CD8-positive, alpha-beta memory T cell (primary cell): Measurements from ENCODE around the gene TRIM28. TPM values are rescaled to one million over a fixed set of nuclear protein-coding genes. Genes with fewer than 3 reads are reported as not detected.

Experiments
- CTCF ChIA-PET: fragments of 350-600 bp; sonication (Branson Sonifier 250); formaldehyde crosslinking; loops from one replicate; lab custom pipeline; 2021; ENCODE audit warnings: antibody characterized with exemption; lab: Charles Lee
- POLR2A ChIA-PET: fragments of 350-600 bp; sonication (Branson Sonifier 250); formaldehyde crosslinking; loops from one replicate; lab custom pipeline; 2021; ENCODE audit warnings: antibody characterized with exemption; lab: Charles Lee
- DNase-seq, 5 donors: peaks; one replicate each; pipeline versions ENCODE4 v3.0.0 to v3.0.0-alpha.2; 2020 to 2022; ENCODE audit warnings: mixed read lengths in 1 of 5
- H3K27ac ChIP-seq: one replicate; pipeline ENCODE4 v1.7.0; 2013; ENCODE audit warnings: low read depth, mild to moderate bottlenecking, low read length, moderate library complexity
- H3K27me3 ChIP-seq: 2 replicates; pipeline ENCODE4 v1.7.0; 2013; ENCODE audit warnings: low read length, mild to moderate bottlenecking; ENCODE audit not compliant: insufficient read depth, poor library complexity, severe bottlenecking
- H3K36me3 ChIP-seq: 2 replicates; pipeline ENCODE4 v1.7.0; 2013; ENCODE audit warnings: mild to moderate bottlenecking, low read length, moderate library complexity; ENCODE audit not compliant: insufficient read depth
- H3K4me1 ChIP-seq: 2 replicates; pipeline ENCODE4 v1.7.0; 2013; ENCODE audit warnings: mild to moderate bottlenecking, low read length, moderate library complexity; ENCODE audit not compliant: insufficient read depth
- H3K4me3 ChIP-seq: 2 replicates; pipeline ENCODE4 v1.7.0; 2013; ENCODE audit warnings: mild to moderate bottlenecking, low read length
- H3K9me3 ChIP-seq: 2 replicates; pipeline ENCODE4 v1.7.0; 2013; ENCODE audit warnings: mild to moderate bottlenecking, low read length
- H3K27ac Mint-ChIP-seq, 8 donors: one replicate each; pipeline ENCODE4 v1.8.0; 2020 to 2021; ENCODE audit warnings: mixed read lengths in 8 of 8, mild to moderate bottlenecking in 6 of 8, inconsistent platforms in 3 of 8, moderate library complexity in 3 of 8
- H3K27me3 Mint-ChIP-seq, 2 donors: one replicate each; pipeline ENCODE4 v1.8.0; 2020 to 2021; ENCODE audit warnings: mixed read lengths in 2 of 2, mild to moderate bottlenecking in 1 of 2, moderate library complexity in 1 of 2
- H3K36me3 Mint-ChIP-seq, 3 donors: one replicate each; pipeline ENCODE4 v1.8.0; 2020 to 2021; ENCODE audit warnings: mixed read lengths in 3 of 3, inconsistent platforms in 1 of 3, mild to moderate bottlenecking in 1 of 3
- H3K4me1 Mint-ChIP-seq, 3 donors: one replicate each; pipeline ENCODE4 v1.8.0; 2020 to 2021; ENCODE audit warnings: mixed read lengths in 3 of 3, inconsistent platforms in 1 of 3, mild to moderate bottlenecking in 1 of 3
- H3K4me3 Mint-ChIP-seq, 7 donors: one replicate each; pipeline ENCODE4 v1.8.0; 2020 to 2021; ENCODE audit warnings: mixed read lengths in 7 of 7, mild to moderate bottlenecking in 6 of 7, moderate library complexity in 4 of 7, inconsistent platforms in 2 of 7
- H3K9me3 Mint-ChIP-seq, 5 donors: one replicate each; pipeline ENCODE4 v1.8.0; 2020 to 2022; ENCODE audit warnings: mixed read lengths in 5 of 5, mild to moderate bottlenecking in 3 of 5, moderate library complexity in 2 of 5, inconsistent platforms in 1 of 5
- polyA plus RNA-seq: library from polyadenylated mRNA; unstranded; fragments of 300-500 nt; fragmentation: Illumina TruSeq; gene quantifications from one replicate; pipeline ENCODE4 v1.2.3, GENCODE V29; 2021
- total RNA-seq, 2 experiments: library from RNA; stranded (reverse); gene quantifications; one replicate each; pipeline ENCODE4 v1.2.3, GENCODE V29; 2021

The TRIM28 gene
- total and polyA plus RNA-seq, 3 experiments from 2014 or later = 57.5 to 715 (median 705) TPM

- Mint-ChIP-seq H3K27ac (peak overlapping the region; percentile 9 to 98 (median 40)), H3K36me3 (peaks cover 0 to 92% (median 19%) of the 10 kb centered on the region in 3 donors), H3K27me3 (peaks cover 0 to 1% of the 10 kb centered on the region in 2 donors), H3K4me3 (peak overlapping the region in 5 of 7 donors; percentile 6 to 98 (median 37)), H3K9me3 (no peaks in the 10 kb centered on the region), H3K4me1 (peaks cover 40 to 52% (median 45%) of the 10 kb centered on the region in 3 donors)
- H3K36me3 ChIP-seq = peaks cover 61% of the 10 kb centered on the region
- peaks cover 28% of the 10 kb centered on the region for H3K4me1 ChIP-seq
- H3K4me3 ChIP-seq = no peak overlapping the region
- H3K27me3 ChIP-seq = no peaks in the 10 kb centered on the region
- DNase-seq = no peak
- H3K9me3 ChIP-seq = no peaks in the 10 kb centered on the region
- no peak overlapping the region for H3K27ac ChIP-seq
- ChIA-PET CTCF (interaction anchor here (1.6 to 5.2 kb wide), 2 partner anchors 28 to 32 kb away, joined by 4 to 45 read pairs; partner anchors contain the start of gene ZBTB45), POLR2A (interaction anchor here (0.6 to 3.1 kb wide), 2 partner anchors 23 to 46 kb away, joined by 3 to 21 read pairs; no protein-coding TSS in a partner anchor)
Measured at GRCh38 chr19:58552655-58553054, 8.8 kb downstream of the TRIM28 start.

GRCh38 chr19:58553799-58554493 is 10.1 kb downstream of the TRIM28 start:
- Mint-ChIP-seq H3K27me3 (peaks cover 0 to 1% of the 10 kb centered on the region in 2 donors), H3K27ac (peak overlapping the region; percentile 97 to 99 (median 98)), H3K9me3 (no peaks in the 10 kb centered on the region), H3K4me1 (peaks cover 43 to 57% (median 52%) of the 10 kb centered on the region in 3 donors), H3K36me3 (peaks cover 0 to 88% (median 16%) of the 10 kb centered on the region in 3 donors), H3K4me3 (peak overlapping the region; percentile 90 to 98 (median 96))
- Histone ChIP-seq H3K27ac (peak overlapping the region; percentile 93), H3K4me1 (peaks cover 30% of the 10 kb centered on the region), H3K4me3 (peak overlapping the region; percentile 91), H3K9me3 (no peaks in the 10 kb centered on the region), H3K36me3 (peaks cover 48% of the 10 kb centered on the region), H3K27me3 (no peaks in the 10 kb centered on the region)
- CTCF ChIA-PET = interaction anchor here (1.1 to 5.2 kb wide), 4 partner anchors 9 to 40 kb away, joined by 3 to 45 read pairs (median 7); partner anchors contain the start of gene ZBTB45
- DNase-seq = no peak
- POLR2A ChIA-PET = interaction anchor here (1.2 to 3.1 kb wide), 6 partner anchors 9 to 40 kb away, joined by 5 to 26 read pairs (median 12); partner anchors contain the start of genes TRIM28 and ZBTB45

- Mint-ChIP-seq H3K4me3 (peak within 1 kb of the TSS; percentile 90 to 98 (median 96)), H3K27ac (peak within 1 kb of the TSS; percentile 97 to 99 (median 98)), H3K36me3 (peaks cover 0 to 84% (median 16%) of the 10 kb centered on the region in 3 donors), H3K27me3 (peaks cover 0 to 1% of the 10 kb centered on the region in 2 donors), H3K4me1 (peaks cover 48 to 63% (median 57%) of the 10 kb centered on the region in 3 donors), H3K9me3 (no peaks in the 10 kb centered on the region)
- Histone ChIP-seq H3K27ac (peak within 1 kb of the TSS; percentile 93), H3K36me3 (peaks cover 40% of the 10 kb centered on the region), H3K27me3 (no peaks in the 10 kb centered on the region), H3K4me1 (peaks cover 35% of the 10 kb centered on the region), H3K4me3 (peak within 1 kb of the TSS; percentile 91), H3K9me3 (no peaks in the 10 kb centered on the region)
- ChIA-PET POLR2A (interaction anchor here (1.2 to 3.1 kb wide), 7 partner anchors 8 to 40 kb away, joined by 5 to 26 read pairs (median 7); partner anchors contain the start of genes MZF1, TRIM28 and ZBTB45), CTCF (interaction anchor here (1.0 to 5.2 kb wide), 6 partner anchors 10 to 41 kb away, joined by 3 to 45 read pairs (median 4); partner anchors contain the start of genes TRIM28 and ZBTB45)
- DNase-seq = peak; percentile 96 to 99 (median 99)
Measured at GRCh38 chr19:58554494-58555368, 10.9 kb downstream of the TRIM28 start, which contains the start of gene CHMP2A. Gene CHMP2A (minus strand): TSS chr19:58555105. CDS start chr19:58554212, 893 bp downstream.

GRCh38 chr19:58555369-58555885 is 11.6 kb downstream of the TRIM28 start:
- no peak for DNase-seq
- peak overlapping the region; percentile 97 to 99 (median 98) for H3K27ac Mint-ChIP-seq
- CTCF ChIA-PET = interaction anchor here (1.0 to 5.2 kb wide), 4 partner anchors 12 to 41 kb away, joined by 4 to 45 read pairs (median 8); partner anchors contain the start of genes TRIM28 and ZBTB45

GRCh38 chr19:58555920-58556621 is 12.2 kb downstream of the TRIM28 start:
- Histone ChIP-seq H3K9me3 (no peaks in the 10 kb centered on the region), H3K4me3 (no peak overlapping the region), H3K27ac (peak overlapping the region; percentile 93), H3K27me3 (no peaks in the 10 kb centered on the region), H3K4me1 (peaks cover 46% of the 10 kb centered on the region), H3K36me3 (peaks cover 27% of the 10 kb centered on the region)
- Mint-ChIP-seq H3K4me1 (peaks cover 58 to 73% (median 59%) of the 10 kb centered on the region in 3 donors), H3K36me3 (peaks cover 0 to 70% (median 14%) of the 10 kb centered on the region in 3 donors), H3K9me3 (no peaks in the 10 kb centered on the region), H3K4me3 (peak overlapping the region; percentile 89 to 97 (median 93)), H3K27me3 (peaks cover 0 to 1% of the 10 kb centered on the region in 2 donors), H3K27ac (peak overlapping the region; percentile 81 to 99 (median 98))
- CTCF ChIA-PET = interaction anchor here (1.0 to 5.2 kb wide), 3 partner anchors 25 to 42 kb away, joined by 5 to 45 read pairs (median 10); partner anchors contain the start of gene ZBTB45
- no peak for DNase-seq
- POLR2A ChIA-PET = interaction anchor here (1.2 to 3.1 kb wide), 3 partner anchors 12 to 20 kb away, joined by 6 to 26 read pairs (median 21); partner anchors contain the start of genes MZF1 and TRIM28

More at GRCh38 chr19:58555369-58555885, 11.6 kb downstream of the TRIM28 start:
- Histone ChIP-seq H3K4me1 (peaks cover 42% of the 10 kb centered on the region), H3K4me3 (peak overlapping the region; percentile 91), H3K27ac (peak overlapping the region; percentile 93), H3K27me3 (no peaks in the 10 kb centered on the region), H3K9me3 (no peaks in the 10 kb centered on the region), H3K36me3 (peaks cover 33% of the 10 kb centered on the region)
- Mint-ChIP-seq H3K36me3 (peaks cover 0 to 77% (median 16%) of the 10 kb centered on the region in 3 donors), H3K27me3 (peaks cover 0 to 1% of the 10 kb centered on the region in 2 donors), H3K4me1 (peaks cover 54 to 67% (median 61%) of the 10 kb centered on the region in 3 donors), H3K4me3 (peak overlapping the region; percentile 90 to 98 (median 96)), H3K9me3 (no peaks in the 10 kb centered on the region)
- POLR2A ChIA-PET = interaction anchor here (1.2 to 3.1 kb wide), 6 partner anchors 11 to 41 kb away, joined by 5 to 26 read pairs (median 12); partner anchors contain the start of genes MZF1, TRIM28 and ZBTB45

GRCh38 chr19:58556622-58557220 is 12.9 kb downstream of the TRIM28 start:
- Histone ChIP-seq H3K4me3 (peak overlapping the region; percentile 69), H3K9me3 (no peaks in the 10 kb centered on the region), H3K36me3 (peaks cover 23% of the 10 kb centered on the region), H3K27me3 (no peaks in the 10 kb centered on the region), H3K27ac (peak overlapping the region; percentile 84), H3K4me1 (peaks cover 53% of the 10 kb centered on the region)
- CTCF ChIA-PET = interaction anchor here (0.9 kb wide), 1 partner anchor 37 kb away, joined by 4 read pairs; the partner anchor contains the start of gene ZBTB45
- peaks cover 0 to 1% of the 10 kb centered on the region in 2 donors for H3K27me3 Mint-ChIP-seq
- peak overlapping the region; percentile 67 to 97 (median 91) for H3K4me3 Mint-ChIP-seq
- DNase-seq = no peak
- peak overlapping the region; percentile 81 to 99 (median 96) for H3K27ac Mint-ChIP-seq
- peaks cover 0 to 64% (median 14%) of the 10 kb centered on the region in 3 donors for H3K36me3 Mint-ChIP-seq
- POLR2A ChIA-PET = no interaction called here
- no peaks in the 10 kb centered on the region for H3K9me3 Mint-ChIP-seq
- peaks cover 63 to 79% (median 64%) of the 10 kb centered on the region in 3 donors for H3K4me1 Mint-ChIP-seq
